ENCODE results near the gene S100P. TPM values are rescaled to one million over a fixed set of nuclear protein-coding genes. Genes with fewer than 3 reads are reported as not detected.
A peak's percentile ranks its signal among the peaks of the same experiment; 100 is the strongest.

S100P gene
- total RNA-seq, 2 experiments from 2014 or later = 165 to 176 TPM

GRCh38 chr4:6674500-6675149 is 19.1 kb upstream of the S100P start:
- ChIA-PET CTCF (interaction anchor here (0.7 to 6.8 kb wide), 20 partner anchors 9 to 395 kb away, joined by 3 to 180 read pairs (median 6); partner anchors contain the start of genes BLOC1S4, GRPEL1, MAN2B2 and MRFAP1), POLR2A (interaction anchor here (0.6 to 8.1 kb wide), 25 partner anchors 10 to 1290 kb away, joined by 3 to 374 read pairs (median 5); partner anchors contain the start of genes BLOC1S4, GRPEL1, MAN2B2 and MRFAP1)
- peaks cover 53% of the 10 kb centered on the region for H3K36me3 Mint-ChIP-seq (ENCODE audit: low read depth)
- DNase-seq = peak; percentile 76
- H3K4me3 Mint-ChIP-seq = peak overlapping the region; percentile 97
- H3K9me3 Mint-ChIP-seq = no peaks in the 10 kb centered on the region
- H3K27me3 Mint-ChIP-seq = no peaks in the 10 kb centered on the region
- H3K27ac Mint-ChIP-seq = peak overlapping the region; percentile 96
- H3K4me1 Mint-ChIP-seq = peaks cover 52% of the 10 kb centered on the region

- ChIA-PET POLR2A (interaction anchor here (1.6 to 8.1 kb wide), 7 partner anchors 7 to 391 kb away, joined by 9 to 374 read pairs (median 30); partner anchors contain the start of genes GRPEL1, MRFAP1, MRFAP1L1 and S100P), CTCF (interaction anchor here (1.0 to 6.8 kb wide), 3 partner anchors 15 to 27 kb away, joined by 3 to 180 read pairs (median 68); partner anchors contain the start of gene S100P)
- H3K4me1 Mint-ChIP-seq = peaks cover 57% of the 10 kb centered on the region
- peaks cover 64% of the 10 kb centered on the region for H3K36me3 Mint-ChIP-seq (ENCODE audit: low read depth)
- peak overlapping the region; percentile 96 for H3K27ac Mint-ChIP-seq
- DNase-seq = no peak
- H3K4me3 Mint-ChIP-seq = peak overlapping the region; percentile 97
- H3K9me3 Mint-ChIP-seq = no peaks in the 10 kb centered on the region
- H3K27me3 Mint-ChIP-seq = no peaks in the 10 kb centered on the region
These were observed 16.7 kb upstream of the S100P start for GRCh38 chr4:6676722-6677558.

- H3K36me3 Mint-ChIP-seq (ENCODE audit: low read depth) = peaks cover 56% of the 10 kb centered on the region
- ChIA-PET POLR2A (interaction anchor here (0.6 to 2.2 kb wide), 4 partner anchors 10 to 219 kb away, joined by 3 to 12 read pairs (median 4); no protein-coding TSS in a partner anchor), CTCF (interaction anchor here (0.7 to 3.7 kb wide), 11 partner anchors 10 to 390 kb away, joined by 3 to 20 read pairs (median 7); partner anchors contain the start of gene MRFAP1L1)
- H3K4me1 Mint-ChIP-seq = peaks cover 46% of the 10 kb centered on the region
- H3K9me3 Mint-ChIP-seq = no peaks in the 10 kb centered on the region
- H3K27ac Mint-ChIP-seq = no peak overlapping the region
- no peak overlapping the region for H3K4me3 Mint-ChIP-seq
- no peaks in the 10 kb centered on the region for H3K27me3 Mint-ChIP-seq
- DNase-seq = no peak
These were observed 13.2 kb upstream of the S100P start for GRCh38 chr4:6680372-6681034.

GRCh38 chr4:6681191-6681590 is 12.5 kb upstream of the S100P start:
- CTCF ChIA-PET = interaction anchor here (0.7 to 3.7 kb wide), 13 partner anchors 9 to 390 kb away, joined by 3 to 20 read pairs (median 6); partner anchors contain the start of genes MRFAP1L1 and S100P
- H3K36me3 Mint-ChIP-seq (ENCODE audit: low read depth) = peaks cover 55% of the 10 kb centered on the region

GRCh38 chr4:6682862-6683590 is 10.7 kb upstream of the S100P start:
- Mint-ChIP-seq H3K27me3 (no peaks in the 10 kb centered on the region), H3K9me3 (no peaks in the 10 kb centered on the region), H3K4me3 (no peak overlapping the region), H3K4me1 (peaks cover 48% of the 10 kb centered on the region), H3K36me3 (ENCODE audit: low read depth) (peaks cover 51% of the 10 kb centered on the region), H3K27ac (no peak overlapping the region)
- no peak for DNase-seq
- ChIA-PET CTCF (interaction anchor here (1.9 to 3.7 kb wide), 2 partner anchors 8 to 13 kb away, joined by 12 to 20 read pairs; no protein-coding TSS in a partner anchor), POLR2A (interaction anchor here (1.9 to 2.7 kb wide), 2 partner anchors 8 to 13 kb away, joined by 10 to 22 read pairs; a partner anchor contains a TSS)

More at GRCh38 chr4:6681191-6681590, 12.5 kb upstream of the S100P start:
- Mint-ChIP-seq H3K27ac (no peak overlapping the region), H3K9me3 (no peaks in the 10 kb centered on the region), H3K27me3 (no peaks in the 10 kb centered on the region), H3K4me1 (peaks cover 46% of the 10 kb centered on the region), H3K4me3 (no peak overlapping the region)
- POLR2A ChIA-PET = interaction anchor here (0.6 to 2.2 kb wide), 3 partner anchors 9 to 15 kb away, joined by 3 to 12 read pairs (median 5); no protein-coding TSS in a partner anchor
- no peak for DNase-seq

GRCh38 chr4:6684656-6685055 is 9.0 kb upstream of the S100P start:
- no peak overlapping the region for H3K4me3 Mint-ChIP-seq
- POLR2A ChIA-PET = interaction anchor here (1.5 to 2.7 kb wide), 2 partner anchors 10 kb away, joined by 3 to 22 read pairs; a partner anchor contains a TSS
- H3K4me1 Mint-ChIP-seq = peaks cover 53% of the 10 kb centered on the region
- peaks cover 47% of the 10 kb centered on the region for H3K36me3 Mint-ChIP-seq (ENCODE audit: low read depth)
- no peak overlapping the region for H3K27ac Mint-ChIP-seq
- DNase-seq = no peak
- CTCF ChIA-PET = no interaction called here
- H3K27me3 Mint-ChIP-seq = no peaks in the 10 kb centered on the region
- H3K9me3 Mint-ChIP-seq = no peaks in the 10 kb centered on the region

GRCh38 chr4:6686104-6686787 is 7.4 kb upstream of the S100P start:
- CTCF ChIA-PET = interaction anchor here (5.3 to 10.7 kb wide), 2 partner anchors 12 to 15 kb away, joined by 70 to 180 read pairs; a partner anchor contains a TSS
- Mint-ChIP-seq H3K27ac (peak overlapping the region; percentile 61), H3K9me3 (no peaks in the 10 kb centered on the region), H3K4me1 (peaks cover 63% of the 10 kb centered on the region), H3K36me3 (ENCODE audit: low read depth) (peaks cover 40% of the 10 kb centered on the region), H3K4me3 (no peak overlapping the region), H3K27me3 (no peaks in the 10 kb centered on the region)
- no peak for DNase-seq
- POLR2A ChIA-PET = interaction anchor here (2.0 to 10.6 kb wide), 2 partner anchors 10 to 12 kb away, joined by 9 to 374 read pairs; a partner anchor contains a TSS

- ChIA-PET POLR2A (interaction anchor here (0.7 to 10.6 kb wide), 13 partner anchors 7 to 221 kb away, joined by 3 to 374 read pairs (median 12); partner anchors contain the start of genes BLOC1S4, MAN2B2, MRFAP1 and MRFAP1L1), CTCF (interaction anchor here (0.6 to 10.7 kb wide), 8 partner anchors 13 to 381 kb away, joined by 3 to 180 read pairs (median 15); partner anchors contain the start of genes BLOC1S4, MRFAP1 and MRFAP1L1)
- peaks cover 79% of the 10 kb centered on the region for H3K4me1 Mint-ChIP-seq
- peaks cover 40% of the 10 kb centered on the region for H3K36me3 Mint-ChIP-seq (ENCODE audit: low read depth)
- no peaks in the 10 kb centered on the region for H3K9me3 Mint-ChIP-seq
- H3K4me3 Mint-ChIP-seq = peak overlapping the region; percentile 81
- no peak for DNase-seq
- H3K27ac Mint-ChIP-seq = peak overlapping the region; percentile 97
- H3K27me3 Mint-ChIP-seq = no peaks in the 10 kb centered on the region
These were observed 5.5 kb upstream of the S100P start for GRCh38 chr4:6687947-6688878.

GRCh38 chr4:6688879-6689505 is 4.7 kb upstream of the S100P start:
- ChIA-PET CTCF (interaction anchor here (0.6 to 10.7 kb wide), 10 partner anchors 8 to 382 kb away, joined by 3 to 180 read pairs (median 10); partner anchors contain the start of genes BLOC1S4, MRFAP1 and MRFAP1L1), POLR2A (interaction anchor here (0.7 to 10.6 kb wide), 14 partner anchors 8 to 379 kb away, joined by 3 to 374 read pairs (median 14); partner anchors contain the start of genes BLOC1S4, GRPEL1, MAN2B2 and MRFAP1)
- Mint-ChIP-seq H3K9me3 (no peaks in the 10 kb centered on the region), H3K4me1 (peaks cover 87% of the 10 kb centered on the region), H3K36me3 (ENCODE audit: low read depth) (peaks cover 40% of the 10 kb centered on the region), H3K4me3 (peak overlapping the region; percentile 81), H3K27me3 (no peaks in the 10 kb centered on the region), H3K27ac (peak overlapping the region; percentile 97)
- DNase-seq = peak; percentile 91
